ENCODE results near the gene PDLIM3.

DNA sequence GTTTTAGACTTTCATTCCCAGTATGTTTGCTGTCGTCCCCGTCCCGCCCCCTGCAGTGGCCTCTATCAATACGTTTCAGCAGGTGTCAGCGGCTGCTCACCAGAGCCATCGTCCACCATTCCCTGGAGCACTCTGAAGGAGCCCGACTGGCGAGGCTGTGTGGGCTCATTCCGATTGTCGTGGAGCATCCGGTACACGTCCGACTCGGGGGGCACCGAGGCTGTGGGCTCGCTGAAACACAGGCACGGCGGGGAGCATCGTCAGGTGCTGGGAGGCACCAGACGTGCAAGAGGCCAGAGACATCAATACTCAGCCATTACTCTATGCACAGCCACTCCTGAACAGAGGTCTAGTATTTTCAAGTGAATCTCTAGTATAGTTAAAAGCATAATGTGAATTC lies 28.9 kb downstream of the PDLIM3 start:
- TF ChIP-seq, protein P1, sequence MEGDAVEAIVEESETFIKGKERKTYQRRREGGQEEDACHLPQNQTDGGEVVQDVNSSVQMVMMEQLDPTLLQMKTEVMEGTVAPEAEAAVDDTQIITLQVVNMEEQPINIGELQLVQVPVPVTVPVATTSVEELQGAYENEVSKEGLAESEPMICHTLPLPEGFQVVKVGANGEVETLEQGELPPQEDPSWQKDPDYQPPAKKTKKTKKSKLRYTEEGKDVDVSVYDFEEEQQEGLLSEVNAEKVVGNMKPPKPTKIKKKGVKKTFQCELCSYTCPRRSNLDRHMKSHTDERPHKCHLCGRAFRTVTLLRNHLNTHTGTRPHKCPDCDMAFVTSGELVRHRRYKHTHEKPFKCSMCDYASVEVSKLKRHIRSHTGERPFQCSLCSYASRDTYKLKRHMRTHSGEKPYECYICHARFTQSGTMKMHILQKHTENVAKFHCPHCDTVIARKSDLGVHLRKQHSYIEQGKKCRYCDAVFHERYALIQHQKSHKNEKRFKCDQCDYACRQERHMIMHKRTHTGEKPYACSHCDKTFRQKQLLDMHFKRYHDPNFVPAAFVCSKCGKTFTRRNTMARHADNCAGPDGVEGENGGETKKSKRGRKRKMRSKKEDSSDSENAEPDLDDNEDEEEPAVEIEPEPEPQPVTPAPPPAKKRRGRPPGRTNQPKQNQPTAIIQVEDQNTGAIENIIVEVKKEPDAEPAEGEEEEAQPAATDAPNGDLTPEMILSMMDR (IDR thresholded peaks at IDR 0.05; ENCODE audit: low read length) = no peak
- TF ChIP-seq EZH2phosphoT487 (IDR thresholded peaks at IDR 0.05; ENCODE audit: low read length) = no peak
- TF ChIP-seq EZH2 (optimal IDR thresholded peaks at IDR 0.05; ENCODE audit: low read depth, low read length) = no peak

Data from MM.1S (cell line).